GM21367 (cell line): Measurements from ENCODE around the gene PTX3.

ENCODE experiments used
- ATAC-seq: cut with Tn5 transposase; IDR thresholded peaks from one replicate; pipeline ENCODE4 v1.9.1; 2021; ENCODE audit not compliant: unreplicated experiment

PTX3 gene

DNA sequence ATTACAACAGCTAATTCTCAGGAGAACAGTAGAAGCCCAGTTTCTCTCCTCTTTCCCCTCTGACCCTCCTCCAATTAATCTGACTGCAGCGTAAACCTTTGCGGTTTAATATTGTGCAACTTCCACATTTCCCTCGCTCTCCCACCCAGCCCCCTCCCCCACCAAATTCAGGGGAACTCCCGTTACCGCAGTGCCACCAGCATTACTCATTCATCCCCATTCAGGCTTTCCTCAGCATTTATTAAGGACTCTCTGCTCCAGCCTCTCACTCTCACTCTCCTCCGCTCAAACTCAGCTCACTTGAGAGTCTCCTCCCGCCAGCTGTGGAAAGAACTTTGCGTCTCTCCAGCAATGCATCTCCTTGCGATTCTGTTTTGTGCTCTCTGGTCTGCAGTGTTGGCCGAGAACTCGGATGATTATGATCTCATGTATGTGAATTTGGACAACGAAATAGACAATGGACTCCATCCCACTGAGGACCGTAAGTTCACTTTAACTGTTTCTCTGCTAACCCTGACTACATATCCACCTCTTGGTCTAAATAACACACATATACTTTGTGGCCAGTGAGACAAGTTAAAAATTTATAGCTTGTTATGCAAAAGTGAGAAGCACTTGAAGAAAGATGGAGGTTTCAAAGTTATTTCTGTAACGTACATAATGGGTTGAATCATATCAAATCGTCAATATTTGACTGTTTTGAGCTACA lies at the start of gene PTX3:
TSS of gene PTX3 (plus strand) at position 268 of the 709 bp plus-strand sequence. CDS start at position 352, 84 bp downstream.
- ATAC-seq = no peak

DNA sequence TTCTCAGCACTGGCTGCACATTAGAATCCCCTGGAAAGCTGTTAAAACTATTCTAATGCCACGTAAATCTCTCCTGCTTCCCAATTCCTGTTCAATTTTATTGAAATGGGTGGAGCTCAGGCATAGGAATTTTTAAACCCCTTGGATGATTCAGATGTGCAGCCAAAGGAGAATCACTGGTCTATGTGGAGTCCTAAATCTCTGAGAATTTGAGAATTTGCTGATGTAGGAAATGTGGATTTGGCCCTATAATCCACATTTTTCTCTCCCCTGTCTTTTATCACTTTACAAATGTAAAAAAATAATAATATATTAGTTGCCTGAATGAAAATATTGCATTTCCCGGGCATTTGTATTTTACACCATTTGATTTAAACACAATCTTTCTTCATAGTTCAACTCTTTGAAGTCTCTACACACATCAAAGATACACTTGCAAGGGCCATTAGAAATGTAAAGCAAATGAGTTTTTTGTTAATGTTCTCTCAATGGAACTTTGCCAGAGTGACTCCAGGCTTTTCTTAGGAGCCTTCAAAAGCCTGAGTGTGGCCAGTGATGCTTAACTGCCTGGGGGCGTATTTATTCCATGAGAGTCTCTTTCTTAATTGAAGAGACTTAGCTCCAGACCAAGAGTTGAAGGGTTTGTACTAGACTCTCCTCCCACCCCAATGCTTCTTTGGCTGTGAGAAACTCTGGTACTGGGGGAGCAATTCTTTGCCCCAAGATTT lies 48.8 kb upstream of the PTX3 start:
- no peak for ATAC-seq

DNA sequence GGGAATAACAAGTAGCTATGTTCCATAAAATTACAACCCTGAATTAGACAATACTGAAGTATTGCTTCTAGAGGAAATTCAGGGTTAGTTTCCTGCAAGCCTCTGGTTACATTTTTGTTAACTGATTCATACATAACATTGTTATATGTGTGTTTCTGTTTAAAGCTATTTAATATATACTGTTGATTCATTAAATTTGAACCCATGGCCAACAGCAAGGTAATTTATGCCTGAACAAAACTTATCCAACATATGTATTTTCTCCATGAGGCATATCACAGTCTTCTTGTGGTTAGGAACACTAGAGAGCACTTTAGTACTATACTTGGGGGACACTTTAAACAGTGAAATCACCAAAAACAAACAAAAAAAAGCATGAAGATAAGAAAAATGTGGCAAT lies 47.7 kb upstream of the PTX3 start:
- no peak for ATAC-seq

DNA sequence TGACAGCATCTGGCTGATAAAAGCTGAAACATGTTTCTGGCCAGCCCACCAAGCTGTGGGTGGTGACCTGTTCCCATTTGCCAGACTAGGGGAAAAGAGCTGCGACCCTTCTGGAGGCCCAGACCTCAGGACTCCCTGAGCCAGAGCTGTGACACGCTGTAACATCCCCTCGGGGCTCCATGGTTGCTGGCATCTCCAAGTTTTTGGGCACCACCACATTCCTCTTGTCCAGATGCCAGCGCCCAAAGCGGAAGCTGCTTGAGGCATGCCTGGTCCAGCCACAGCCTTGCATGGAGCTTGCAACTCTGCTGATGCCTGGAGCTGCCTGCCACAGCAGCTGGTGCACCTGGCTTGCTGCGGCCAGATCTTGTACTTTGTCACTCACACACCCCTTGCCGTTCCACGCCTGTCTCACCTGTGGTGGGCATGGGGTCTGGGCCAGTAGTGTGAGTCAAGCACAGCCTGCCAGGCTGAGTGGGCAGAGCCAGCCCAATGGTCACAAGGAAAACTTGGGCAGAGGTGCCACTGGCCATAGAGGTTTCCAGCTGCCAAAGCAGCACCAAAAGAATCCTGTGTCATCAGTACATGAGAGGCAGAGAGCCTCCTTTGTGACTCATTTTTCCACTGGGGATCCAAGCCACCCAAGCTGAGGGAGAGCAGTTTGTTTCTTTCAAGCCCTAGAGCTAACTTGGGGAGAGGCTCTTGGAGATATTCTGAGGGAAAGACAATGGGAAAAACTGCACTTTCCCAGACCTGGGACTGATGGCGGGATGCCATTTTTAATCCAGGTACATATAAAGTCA lies 45.7 kb upstream of the PTX3 start:
- ATAC-seq = no peak

DNA sequence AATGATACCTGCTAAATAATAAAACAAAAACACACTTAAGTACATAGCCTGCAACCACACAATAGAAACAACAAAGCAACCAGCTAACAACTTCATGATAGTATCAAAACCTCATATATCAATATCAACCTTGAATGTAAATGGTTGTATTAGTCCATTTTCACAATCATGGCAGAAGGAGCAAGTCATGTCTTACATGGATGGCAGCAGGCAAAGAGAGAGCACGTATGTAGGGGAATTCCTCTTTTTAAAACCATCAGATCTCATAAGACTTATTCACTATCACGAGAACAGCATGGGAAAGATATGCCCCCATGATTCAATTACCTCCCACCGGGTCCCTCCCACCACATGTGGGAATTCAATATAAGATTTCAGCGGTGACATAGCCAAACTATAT lies 44.5 kb upstream of the PTX3 start:
- ATAC-seq = no peak

DNA sequence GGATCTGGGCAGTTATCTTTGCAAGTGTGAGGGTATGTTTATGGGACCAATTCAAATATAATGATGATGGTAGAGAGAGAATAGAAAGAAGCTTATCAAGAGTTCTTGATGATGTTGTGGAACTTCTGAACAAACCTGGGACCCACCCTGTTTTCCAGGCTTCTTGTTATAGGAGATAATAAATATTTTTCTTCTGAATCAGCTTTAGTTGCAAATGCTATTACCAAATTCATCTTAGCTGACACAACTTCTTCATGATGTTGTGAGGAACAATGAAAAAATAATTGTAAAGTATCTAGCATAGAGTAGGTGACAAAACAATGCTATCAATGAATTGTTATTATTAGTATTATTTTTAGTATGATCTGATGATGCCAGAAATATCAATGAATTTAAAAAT lies 43.5 kb upstream of the PTX3 start:
- ATAC-seq = no peak

DNA sequence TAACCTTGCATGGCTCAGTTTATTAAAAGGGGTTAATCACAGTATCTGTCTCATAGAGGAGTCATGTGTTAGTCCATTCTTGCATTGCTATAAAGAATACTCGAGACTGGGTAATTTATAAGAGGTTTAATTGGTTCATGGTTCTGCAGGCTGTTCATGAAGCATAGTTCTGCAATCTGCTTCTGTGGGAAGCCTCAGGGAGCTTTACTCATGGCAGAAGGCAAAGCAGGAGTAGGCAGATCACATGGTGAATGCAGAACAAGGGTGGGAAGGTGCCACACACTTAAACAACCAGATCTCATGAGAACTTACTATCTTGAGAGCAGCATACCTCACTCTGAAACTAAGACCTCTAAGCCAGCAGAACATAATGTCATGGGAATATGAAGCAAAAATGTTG lies 42.2 kb upstream of the PTX3 start:
- no peak for ATAC-seq

DNA sequence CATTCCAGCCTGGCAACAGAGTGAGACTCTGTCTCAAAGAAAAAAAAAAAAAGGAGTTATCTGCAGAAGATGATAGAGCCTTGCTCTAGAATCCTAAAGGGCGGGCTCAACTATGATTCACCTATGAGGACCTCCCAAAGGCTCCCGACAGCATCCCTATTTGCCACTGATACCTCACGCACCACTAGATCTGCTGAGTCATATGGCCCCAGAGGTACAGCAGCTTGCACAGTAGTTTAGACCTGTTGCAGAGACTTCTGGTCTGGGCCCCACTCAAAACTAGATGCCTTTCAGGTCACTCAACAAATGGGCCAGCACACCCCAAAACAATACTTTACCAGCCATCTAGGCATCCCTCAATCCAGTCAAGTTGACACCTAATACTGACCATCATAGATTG lies 38.1 kb upstream of the PTX3 start:
- no peak for ATAC-seq

DNA sequence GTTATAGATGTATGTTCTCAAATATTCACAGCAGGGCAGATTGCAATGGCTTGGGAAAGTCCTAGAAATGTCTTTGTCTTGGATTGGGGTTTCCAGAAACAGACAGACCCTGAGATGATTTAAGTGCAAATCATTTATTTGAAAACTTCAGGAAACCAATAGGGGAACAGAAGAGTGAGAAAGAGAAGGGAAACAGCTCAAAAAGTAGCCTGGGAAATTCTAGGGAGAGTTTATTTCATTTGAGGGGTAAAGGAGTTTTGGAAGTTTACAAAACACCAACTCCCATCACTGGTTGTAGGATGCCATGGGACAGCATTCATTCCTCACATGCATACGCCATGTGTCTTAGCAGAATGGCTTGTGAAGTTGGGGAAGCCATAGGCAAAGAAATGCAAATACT lies 32.3 kb upstream of the PTX3 start:
- no peak for ATAC-seq

DNA sequence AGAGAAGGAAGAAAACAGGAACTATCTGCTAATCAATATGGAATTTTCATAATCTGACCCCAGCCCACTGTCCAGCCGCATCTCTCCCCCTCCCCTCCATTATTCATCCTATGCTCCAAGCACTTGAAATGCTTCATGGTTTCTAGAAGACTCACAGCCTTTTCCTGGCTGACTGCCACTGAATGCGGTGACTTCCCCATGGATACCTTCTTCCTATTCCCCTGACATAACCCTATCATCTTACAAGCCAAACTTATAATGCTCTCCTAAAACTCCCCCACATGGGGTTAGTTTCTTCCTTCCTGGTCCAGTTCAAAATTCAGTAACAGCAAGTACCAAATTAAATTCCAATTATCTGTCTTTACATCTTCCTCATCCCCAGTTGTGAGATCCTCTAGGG lies 31.2 kb upstream of the PTX3 start:
- no peak for ATAC-seq

DNA sequence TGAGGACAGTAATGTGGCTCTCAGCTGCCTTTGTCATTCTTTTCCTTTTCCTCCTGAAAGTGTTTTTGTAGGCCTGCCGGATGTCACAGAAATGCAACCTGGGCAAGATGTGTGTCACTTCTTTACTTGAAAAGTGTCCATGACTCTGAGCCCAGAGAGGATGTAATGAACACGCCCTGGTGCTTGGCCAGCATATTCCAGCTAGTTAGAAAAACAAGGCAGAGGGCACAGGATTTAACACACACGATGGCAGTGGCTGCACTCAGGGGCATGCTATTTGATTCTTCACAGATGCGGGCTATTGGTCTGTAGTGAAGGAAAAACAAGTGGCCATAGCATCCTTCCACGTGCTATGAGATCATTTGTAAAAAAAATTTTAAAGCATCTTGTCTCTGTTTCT lies 30.3 kb upstream of the PTX3 start:
- no peak for ATAC-seq

DNA sequence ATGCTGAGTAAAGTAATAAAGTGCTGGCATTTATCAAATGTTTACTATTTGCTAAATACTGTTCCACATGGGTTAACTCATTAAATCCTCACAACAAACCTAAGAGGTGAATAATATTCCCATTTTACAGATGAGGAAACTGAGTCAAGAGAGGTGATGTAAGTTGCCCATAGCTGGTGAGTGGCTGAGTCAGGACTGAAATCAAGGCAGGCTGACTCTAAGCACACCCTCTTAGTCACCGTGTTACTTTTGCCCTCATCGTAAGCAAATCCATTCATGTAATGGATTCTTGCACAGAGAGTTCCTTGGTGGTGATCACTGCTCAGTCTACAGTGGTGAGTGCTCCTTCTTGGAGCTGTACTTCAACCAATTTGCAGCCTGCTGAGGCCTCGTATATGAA lies 28.9 kb upstream of the PTX3 start:
- ATAC-seq = no peak

DNA sequence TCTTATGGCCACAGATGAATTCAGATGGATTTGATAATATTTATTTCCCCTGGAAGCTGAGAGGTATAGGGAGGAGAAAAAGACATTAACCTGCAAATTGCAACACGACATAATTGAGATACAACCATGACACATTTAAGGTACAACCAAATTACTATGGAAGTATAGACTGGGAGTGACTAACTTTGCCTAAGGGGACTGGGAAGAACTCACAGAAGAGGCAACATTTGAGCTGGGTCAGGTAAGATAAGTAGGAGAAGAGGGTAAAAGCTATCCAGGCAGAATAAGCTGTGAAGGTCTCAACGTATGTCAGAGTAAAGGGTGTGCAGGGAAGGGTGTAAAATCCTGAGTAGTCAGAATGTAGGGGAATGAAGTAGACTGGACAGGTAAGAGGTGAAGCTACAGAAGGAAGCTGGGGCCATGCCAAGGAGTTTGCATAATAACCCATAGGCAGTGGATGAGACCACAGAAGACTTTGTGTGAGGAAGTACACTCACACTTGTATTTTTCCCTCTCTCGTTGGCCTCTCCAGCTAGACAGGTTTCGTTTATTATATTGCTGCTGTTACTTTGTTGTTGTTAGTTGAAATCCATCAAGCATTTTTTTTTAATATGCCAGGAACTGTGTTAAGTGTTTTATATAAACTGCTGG lies 28.0 kb upstream of the PTX3 start:
- no peak for ATAC-seq

DNA sequence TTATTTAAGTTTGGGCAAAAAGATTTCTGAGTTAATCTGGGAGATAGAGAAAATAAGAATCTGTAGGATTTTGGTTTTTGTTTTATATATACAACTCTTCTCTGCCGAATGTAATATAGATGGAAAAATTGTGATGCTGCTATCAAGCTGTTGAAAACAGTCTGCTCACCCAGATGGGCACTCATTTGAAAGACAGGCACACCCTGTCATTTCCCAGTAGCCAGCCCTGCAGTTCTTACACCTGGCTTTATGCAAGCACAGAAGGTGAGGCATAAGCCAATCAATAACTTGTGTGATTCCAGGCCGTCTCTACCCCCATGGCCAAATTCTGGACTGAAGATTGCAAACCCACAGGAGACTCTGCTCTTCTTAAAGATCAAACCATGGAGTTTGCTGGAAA lies 27.1 kb upstream of the PTX3 start:
- no peak for ATAC-seq

DNA sequence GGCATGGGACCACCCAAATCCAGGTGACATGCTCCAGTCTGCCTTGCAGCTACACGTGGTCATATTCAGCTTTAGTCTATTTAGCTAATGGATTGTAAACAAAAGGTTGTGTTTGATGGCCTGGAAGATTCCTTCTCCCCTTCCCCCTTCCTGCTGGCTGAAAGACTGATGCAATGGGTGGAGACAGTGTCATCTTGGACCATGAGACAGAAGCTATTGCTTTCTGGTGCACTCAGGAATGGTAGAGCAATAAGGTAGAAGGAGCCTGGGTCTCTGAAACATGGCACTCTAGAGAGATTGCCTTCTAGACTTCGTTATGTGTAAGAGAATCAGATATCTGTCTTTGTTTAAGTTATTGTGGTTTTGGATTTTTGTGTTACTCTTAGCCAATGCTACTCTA lies 25.7 kb upstream of the PTX3 start:
- no peak for ATAC-seq

DNA sequence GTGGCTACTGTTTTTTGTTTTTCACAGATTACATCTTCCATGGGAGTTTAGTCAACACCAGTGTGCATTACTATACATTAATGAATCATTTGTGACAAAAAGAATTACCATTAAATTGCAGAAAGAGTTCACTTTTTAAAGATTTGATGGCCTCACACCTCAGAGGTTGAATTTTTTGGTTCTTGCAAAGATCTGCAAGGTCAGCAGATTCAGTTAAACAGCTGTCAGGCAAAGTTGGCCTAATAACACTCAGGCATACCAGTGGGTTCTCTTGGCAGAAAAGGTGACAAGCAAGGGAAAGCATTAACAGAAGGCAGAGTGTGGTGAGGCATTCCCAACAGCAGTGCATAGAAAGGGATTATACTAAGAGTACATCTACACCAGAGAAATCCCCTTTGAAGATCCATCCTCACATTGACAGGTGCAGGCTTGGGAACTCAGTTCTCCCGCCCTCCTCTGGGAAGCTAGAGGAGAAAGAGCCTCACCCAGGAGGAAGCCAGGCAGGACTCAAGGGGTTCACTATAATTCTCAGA lies 24.3 kb upstream of the PTX3 start:
- no peak for ATAC-seq

DNA sequence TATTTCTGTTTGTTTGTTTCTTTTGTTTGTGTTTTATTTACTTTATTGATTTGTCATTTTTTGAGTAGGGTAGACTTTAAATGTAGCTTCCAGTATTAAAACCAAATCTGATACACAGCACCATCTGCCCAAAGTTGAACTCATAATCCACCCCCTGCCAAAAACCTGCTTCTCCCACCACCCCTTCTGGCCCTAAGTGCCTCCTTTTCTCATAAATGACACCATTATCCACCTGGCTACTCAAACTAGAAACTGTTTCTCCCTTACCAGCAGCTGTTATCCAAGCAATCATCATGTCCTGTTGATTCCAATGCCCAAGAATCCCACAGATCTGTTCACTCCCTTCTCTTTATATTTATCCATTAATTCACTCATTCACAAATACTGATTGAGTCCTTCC lies 21.8 kb upstream of the PTX3 start:
- ATAC-seq = no peak

DNA sequence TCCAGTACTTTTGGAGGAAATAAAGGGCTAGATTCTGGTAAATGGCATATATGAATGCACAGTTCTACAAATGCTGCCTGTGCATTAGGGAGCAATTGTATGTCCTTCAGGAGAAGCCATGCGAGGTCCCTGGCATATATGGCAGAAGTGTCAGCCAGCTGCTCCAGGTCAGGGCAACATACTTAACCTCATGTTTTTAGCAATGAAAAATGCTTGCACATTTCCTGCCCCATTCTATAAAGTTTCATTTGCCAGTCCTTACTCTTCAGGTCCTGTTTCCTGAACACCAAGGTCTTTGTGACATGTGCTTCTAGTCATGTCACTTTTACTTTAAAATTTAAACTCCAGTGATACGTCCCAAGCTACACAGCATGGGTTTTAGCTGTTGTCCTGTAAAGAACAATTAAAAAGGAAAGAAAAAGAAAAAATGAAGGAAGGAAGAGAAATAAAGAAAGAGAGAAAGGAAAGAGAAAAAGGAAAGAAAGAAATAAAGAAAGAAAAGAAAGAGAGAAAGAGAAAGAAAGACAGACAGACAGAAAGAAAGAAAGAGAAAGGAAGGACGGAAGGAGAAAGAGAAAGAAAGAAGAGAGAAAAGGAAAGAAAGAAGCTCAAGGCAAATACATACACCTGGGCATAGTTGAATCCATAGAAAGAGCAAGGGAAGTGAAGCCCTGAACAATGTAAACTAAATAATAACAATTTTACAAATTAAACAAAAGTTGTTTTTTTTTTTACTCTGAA lies 20.1 kb upstream of the PTX3 start:
- no peak for ATAC-seq

DNA sequence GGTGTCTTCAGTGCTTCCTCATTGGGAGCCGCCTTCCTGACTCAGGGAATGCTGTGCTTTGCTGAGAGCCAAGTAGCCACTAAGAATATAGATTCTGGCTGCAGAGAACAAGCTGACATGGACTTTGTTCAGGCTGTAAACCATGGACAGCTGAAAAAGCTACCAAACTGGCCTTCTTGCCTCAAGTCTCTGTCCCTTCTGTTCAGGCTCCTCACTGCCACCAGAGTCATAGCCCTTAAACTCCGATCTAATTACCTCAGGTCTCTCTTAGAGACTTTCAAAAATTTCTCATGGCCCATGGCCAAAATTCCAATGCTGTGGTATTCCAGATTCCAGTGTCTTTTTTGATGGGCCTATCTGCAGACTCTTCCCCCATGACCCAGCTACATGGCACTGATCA lies 19.4 kb upstream of the PTX3 start:
- no peak for ATAC-seq

DNA sequence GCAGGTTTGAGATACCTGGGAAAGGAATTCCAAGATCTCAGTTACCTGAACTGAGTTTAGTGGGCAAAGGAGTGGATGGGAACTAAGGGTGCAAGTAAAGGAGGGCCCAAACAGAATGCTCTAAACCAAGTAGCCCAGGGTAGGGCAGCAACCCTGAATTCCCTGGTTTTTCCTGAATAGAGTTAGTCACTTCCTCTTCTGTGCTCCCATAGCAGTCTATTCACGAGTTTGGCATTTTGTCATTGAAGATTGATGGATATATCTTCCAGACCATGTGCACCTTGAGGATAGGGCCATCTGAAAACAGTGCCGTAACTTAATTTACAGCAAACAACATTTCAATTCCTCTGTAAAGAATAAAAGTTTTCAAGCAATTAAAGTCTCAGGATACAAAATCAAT lies 18.5 kb upstream of the PTX3 start:
- ATAC-seq = no peak
